Glomerular visceral epithelial cell (primary cell): Measurements from ENCODE around the gene SAMD15.
"Not testable (repeated sequence)": the region's sequence is repeated elsewhere in the genome, so short reads cannot be mapped to it uniquely, and the experiment has no call there.

Source experiments
- DNase-seq: peaks from one replicate; pipeline ENCODE4 v3.0.0-alpha.2; 2016; ENCODE audit errors: extremely low spot score

Gene SAMD15

DNA sequence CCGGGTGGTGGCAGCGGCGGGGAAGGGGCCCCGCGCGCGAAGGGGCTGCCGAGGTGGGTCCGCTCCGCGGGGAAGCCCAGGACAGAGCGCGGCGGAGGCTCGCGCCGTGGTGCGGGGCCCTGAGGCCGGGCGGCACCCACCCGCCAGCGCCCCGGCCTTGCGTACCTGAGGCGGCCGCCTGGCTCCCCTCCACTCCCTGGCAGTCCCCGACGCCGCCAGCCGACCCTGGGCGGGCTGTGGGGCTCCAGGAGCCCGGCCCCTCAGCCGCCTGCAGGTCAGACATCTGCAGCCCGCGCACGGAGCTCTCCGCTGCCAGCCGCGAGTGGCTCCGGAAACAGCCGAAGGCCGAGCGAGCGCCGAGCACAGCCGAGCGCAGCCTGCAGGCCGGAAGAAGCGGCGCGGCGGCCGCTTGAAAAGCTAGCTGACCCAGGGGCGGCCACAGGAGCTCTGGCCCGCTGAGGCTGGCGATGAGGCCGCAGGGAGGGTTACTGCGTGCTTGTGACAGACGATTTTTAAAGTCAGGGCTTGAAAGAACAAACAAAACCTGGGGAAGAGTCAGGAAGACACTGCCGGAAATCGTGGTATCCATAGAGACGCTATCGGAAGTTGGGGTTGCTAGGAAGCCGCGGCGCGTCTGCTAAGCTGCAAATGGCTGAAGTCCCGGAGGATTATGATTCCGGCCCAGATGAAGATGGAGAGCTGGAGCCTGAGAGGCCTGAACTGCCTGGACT, at the start of gene SAMD15, which contains the start of gene TMED8:
TSS of gene SAMD15 (plus strand) at position 609 of the 731 bp plus-strand sequence. CDS start at position 649, 40 bp downstream.
TSS of gene TMED8 (minus strand) at position 324 of the 731 bp plus-strand sequence. CDS start at position 283, 41 bp downstream.
- DNase-seq, result peak; percentile 86

DNA sequence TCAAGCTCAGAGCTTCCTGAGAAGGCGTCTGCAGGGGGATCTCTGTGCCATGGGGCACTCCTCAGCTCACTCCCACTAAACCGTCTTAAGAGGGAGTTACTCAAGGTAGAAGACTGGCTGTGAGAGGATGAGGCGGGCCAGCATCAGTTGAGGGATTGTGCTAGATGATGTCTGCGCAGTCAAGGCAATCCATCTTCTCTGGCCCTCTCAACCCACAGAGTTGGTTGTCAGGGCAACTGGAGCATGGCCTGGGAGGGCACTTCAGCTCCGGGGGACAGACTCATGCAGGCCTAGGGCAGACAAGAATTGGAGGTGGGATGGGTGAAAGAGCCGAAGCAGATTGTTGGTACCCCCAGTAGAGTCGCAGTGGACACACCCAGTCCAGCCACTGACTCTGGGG, 47.3 kb upstream of the SAMD15 start:
- no peak for DNase-seq

- DNase-seq, result no peak
Observed at GRCh38 chr14:77335576-77335975, 41.6 kb upstream of the SAMD15 start.

GRCh38 chr14:77337255-77337654, 39.9 kb upstream of the SAMD15 start:
- DNase-seq, result not testable (repeated sequence)

DNA sequence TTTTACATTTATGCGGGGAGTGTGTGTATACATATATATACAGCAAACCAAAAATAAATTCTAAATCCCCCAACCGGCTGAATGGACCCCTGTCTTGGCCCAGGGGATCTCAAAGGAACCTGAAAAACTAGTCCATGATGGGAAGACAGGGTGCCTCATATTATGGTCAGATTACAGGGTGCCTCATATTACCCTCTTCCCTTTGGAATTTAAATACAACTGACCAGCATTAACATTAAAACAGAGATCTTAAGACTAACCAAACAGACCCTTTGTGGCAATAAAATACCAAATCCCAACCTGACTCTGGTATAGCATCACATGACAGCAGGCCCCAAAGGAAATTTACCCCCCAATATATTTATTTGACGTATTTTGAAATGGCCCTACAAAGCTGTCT, 39.3 kb upstream of the SAMD15 start:
- DNase-seq, result no peak

- no peak for DNase-seq
Observed at GRCh38 chr14:77338302-77338701, 38.9 kb upstream of the SAMD15 start.

- DNase-seq, result peak; percentile 16
Observed at GRCh38 chr14:77339407-77339806, 37.8 kb upstream of the SAMD15 start.

GRCh38 chr14:77340389-77340788, 36.8 kb upstream of the SAMD15 start:
- DNase-seq, result no peak

DNA sequence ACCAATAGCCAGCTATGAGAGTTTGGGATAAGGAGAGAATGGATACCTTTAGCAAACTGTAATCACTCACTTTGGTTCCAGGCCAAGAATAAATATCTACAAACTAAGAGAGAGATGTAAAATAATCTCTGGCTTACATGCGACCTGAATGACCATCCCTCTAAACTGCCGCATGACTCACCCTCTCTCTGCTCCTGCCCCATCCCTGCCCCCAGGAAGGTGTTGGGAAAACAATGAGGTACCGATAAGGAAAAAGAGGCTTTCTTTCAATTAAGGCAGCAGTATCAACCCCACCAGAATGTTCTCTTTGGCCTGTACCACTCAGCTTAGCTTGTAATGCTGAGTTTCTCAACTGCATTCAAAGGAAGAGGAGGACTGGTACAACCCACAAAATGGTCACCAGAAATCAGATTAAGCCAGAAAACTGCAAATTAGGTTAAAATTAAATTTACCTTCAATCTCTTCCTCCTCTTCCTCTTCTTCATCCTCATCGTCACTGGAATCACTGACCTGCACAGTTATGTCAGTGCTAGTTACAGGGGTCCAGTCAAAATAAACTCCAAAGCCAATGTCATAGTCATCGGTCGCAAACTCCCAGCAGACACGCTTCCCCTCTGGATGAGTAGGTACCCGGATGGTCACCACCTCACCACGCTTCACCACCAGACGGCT, 34.3 kb upstream of the SAMD15 start:
- DNase-seq, result no peak

DNA sequence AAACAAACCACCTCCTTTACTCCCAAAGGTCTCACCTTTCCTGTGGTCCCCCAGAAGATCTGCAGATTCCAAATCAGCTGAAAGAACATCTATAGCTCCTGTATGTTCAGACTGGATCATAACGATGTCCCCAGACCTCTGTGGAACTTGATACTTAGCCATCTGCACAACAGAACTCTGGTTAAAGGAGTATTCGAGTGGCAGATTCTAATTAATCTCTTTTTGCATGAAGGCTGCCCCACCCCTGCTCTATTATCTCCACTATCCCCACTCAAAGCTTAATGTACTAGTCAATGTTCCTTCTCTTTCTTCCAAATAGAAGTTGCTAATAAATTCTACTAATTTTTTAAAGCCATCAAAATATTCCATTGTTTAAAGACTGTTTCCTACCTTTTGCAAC, 33.5 kb upstream of the SAMD15 start:
- DNase-seq, result no peak

GRCh38 chr14:77344377-77344996, 32.7 kb upstream of the SAMD15 start:
- DNase-seq, result no peak

DNA sequence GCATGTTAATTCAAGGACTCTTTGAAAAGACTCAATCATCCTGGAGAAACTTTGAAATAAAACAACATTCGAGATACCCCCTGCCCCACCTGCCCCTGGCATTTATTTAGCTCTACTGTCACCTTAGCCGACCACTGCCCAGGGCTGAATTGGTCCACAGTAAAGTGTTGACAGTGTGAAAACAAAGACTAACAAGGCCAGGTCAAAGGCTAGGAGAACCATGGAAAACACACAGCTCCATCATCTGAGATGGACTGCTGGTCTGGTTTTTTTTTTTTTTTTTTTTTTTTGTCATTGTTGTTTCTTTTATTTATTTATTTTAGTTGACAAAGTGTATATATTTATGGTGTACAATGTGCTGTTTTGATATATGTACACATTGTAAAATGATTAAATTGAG, 30.7 kb upstream of the SAMD15 start:
- no peak for DNase-seq

- no peak for DNase-seq
Observed at GRCh38 chr14:77347751-77348150, 29.4 kb upstream of the SAMD15 start.

GRCh38 chr14:77353469-77354141, 23.6 kb upstream of the SAMD15 start:
- no peak for DNase-seq

DNA sequence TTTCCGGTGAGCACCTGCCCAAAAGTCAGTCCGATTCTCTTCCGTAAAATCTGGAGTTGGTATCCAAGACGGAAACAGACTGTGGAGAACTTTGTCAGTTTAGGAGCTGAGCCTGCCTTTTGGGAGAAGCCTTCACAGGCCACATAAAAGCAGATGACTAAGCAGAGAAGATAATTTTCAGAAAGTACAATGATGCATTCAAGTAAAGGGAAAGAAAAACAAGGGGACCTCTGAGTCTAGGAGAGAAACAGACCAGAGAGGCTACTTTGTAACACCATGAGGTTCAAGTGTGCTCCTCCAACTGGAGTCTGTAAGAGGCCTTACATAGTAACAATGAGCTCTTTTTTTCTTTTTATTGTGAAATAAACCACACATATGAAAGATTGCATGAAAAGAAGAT, 21.4 kb upstream of the SAMD15 start:
- DNase-seq, result no peak

DNA sequence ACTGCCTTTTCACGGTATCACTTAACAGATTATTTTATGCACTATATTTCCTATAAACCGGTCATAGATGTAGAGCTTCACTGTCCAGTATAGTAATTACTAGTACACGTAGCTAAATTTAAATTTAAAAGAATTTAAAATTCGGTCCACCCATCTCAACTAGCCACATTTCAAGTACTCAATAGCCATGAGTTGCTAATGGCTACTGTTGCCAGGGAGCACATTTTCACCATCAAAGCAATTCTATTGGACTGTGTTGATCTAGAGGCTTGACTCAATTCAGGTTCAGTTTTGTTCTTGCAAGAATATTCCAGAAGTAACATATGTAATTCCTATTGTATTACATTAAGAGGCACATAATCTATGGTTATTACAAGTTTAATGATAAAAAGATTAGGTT, 20.3 kb upstream of the SAMD15 start:
- DNase-seq, result no peak

DNA sequence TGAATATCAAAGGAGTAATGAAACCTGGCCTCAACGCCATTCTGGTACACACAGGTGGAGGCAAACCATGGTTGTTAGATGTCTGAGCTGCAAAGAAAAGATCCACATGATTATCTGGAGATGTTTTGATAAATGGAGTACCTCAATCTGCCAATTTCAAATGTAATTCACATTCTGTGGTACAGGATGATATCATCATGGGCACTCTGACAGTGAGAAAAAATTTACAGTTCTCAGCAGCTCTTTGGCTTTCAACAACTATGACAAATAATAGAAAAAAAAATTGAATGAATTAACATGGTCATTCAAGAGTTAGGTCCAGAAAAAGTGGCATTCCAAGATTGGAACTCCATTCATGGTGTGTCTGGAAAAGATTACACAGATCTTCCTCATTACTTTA, 17.6 kb upstream of the SAMD15 start:
- no peak for DNase-seq

DNA sequence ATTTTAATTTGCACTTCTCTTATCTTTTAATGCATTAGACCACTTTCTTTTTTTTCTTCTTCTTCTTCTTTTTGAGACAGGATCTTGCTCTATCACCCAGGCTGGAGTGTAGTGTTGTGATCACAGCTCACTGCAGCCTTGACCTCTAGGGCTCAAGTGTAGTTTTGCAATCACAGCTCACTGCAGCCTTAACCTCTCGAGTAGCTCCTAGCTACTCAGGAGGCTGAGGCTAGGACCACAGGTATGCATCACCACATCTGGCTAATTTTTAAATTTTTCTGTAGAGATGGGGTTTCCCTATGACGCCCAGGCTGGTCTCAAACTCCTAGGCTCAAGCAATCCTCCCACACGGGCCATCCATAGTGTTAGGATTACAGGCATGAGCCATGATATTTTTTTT, 13.0 kb upstream of the SAMD15 start:
- DNase-seq, result no peak

- DNase-seq, result no peak
Observed at GRCh38 chr14:77369285-77369684, 7.9 kb upstream of the SAMD15 start.

DNA sequence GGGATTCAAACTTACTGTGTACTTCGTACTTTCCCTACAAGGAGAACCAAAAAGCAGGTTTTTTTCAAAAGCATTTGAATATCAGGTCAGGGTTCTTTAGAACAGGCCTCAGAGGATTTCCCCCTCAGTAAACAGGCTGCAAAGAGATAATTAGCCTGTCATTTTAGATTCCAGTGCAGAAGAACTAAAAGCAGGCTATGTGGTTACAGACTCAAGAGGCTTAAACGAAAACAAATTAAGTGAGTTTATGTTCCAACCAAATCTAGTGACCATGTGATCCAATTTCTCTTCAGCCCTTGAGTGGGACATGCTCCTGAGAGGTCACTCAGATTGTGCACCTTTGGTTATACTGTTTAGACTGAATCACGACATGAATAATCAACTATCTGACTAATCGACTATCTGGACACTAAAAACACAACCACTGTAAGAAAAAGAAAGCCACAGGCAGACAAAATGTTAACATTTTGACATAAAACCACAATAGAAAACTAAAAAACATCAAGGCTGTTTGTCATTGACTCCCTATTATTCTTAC, 4.8 kb upstream of the SAMD15 start:
- DNase-seq, result peak; percentile 6

DNA sequence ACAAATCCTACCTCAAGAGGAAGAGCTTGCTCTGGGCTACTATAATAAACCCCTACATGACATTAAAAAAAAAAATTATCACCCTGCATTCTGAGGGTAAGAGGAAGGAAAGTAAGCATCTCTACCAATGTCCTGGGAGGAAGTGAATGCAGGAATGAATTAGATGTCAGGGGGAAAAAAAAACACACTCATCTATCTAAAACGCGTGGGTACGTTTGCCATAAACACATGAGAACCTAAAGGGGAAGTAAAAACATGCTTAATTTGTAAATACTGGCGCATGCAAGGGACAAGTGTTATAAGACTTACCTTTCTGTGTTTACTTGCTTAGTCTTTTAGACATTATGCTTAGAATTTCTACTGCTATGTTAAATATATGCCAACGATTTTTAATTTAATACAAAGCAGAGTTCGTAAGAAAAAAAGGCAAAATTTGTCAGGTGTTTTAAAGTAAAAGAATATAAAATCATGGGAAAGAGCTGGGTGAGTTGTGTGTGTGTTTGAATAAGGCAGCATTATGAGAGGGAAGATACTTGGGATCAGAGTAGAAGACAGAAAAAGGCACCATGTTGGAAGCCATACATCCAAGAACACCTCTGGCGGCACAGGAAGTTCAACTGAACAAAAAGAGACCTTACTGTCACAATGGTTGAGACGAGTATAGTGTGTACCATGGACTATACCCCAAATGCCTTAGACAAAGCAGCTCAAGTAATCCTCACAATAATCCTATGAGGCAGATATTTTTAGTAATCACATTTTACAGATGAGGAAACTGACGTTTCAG, 1.8 kb upstream of the SAMD15 start:
- DNase-seq, result no peak
